Bronchial epithelial cell (primary cell): ENCODE measurements around the gene PCDHA6. TPM values are rescaled to one million over a fixed set of nuclear protein-coding genes. Genes with fewer than 3 reads are reported as not detected.
"Not testable (repeated sequence)": the region's sequence is repeated elsewhere in the genome, so short reads cannot be mapped to it uniquely, and the experiment has no call there.

Experiments used
- DNase-seq: peaks from one replicate; pipeline ENCODE4 v3.0.0-alpha.2; 2010; ENCODE audit warnings: low read depth
- FAIRE-seq: peaks from 2 replicates; lab custom pipeline; 2011; peaks lifted over from hg19 to GRCh38; lab: Jason Lieb, UNC
- H3K27me3 ChIP-seq: 2 replicates; pipeline ENCODE4 v1.5.1; 2011; ENCODE audit warnings: low read length; ENCODE audit not compliant: control insufficient read depth, insufficient read depth
- H3K36me3 ChIP-seq: 2 replicates; pipeline ENCODE4 v1.5.1; 2011; ENCODE audit warnings: low read length; ENCODE audit not compliant: control insufficient read depth, insufficient read depth
- H3K4me3 ChIP-seq: 2 replicates; pipeline ENCODE4 v1.5.1; 2011; ENCODE audit warnings: mild to moderate bottlenecking, low read depth, low read length, control low read depth
- total RNA-seq: library from RNA; depleted of rRNA; stranded (reverse); fragments of >200 nt; gene quantifications from 2 replicates; pipeline ENCODE4 v1.2.1, GENCODE V29; 2014
- TF ChIP-seq, protein P1 (sequence below): IDR thresholded peaks from 2 replicates; pipeline ENCODE4 v1.5.1; 2011; ENCODE audit warnings: mild to moderate bottlenecking, moderate library complexity, low read length, control low read depth, inconsistent platforms; ENCODE audit not compliant: insufficient read depth, severe bottlenecking

The PCDHA6 gene
- total RNA-seq, 1 donor from 2014 or later: not detected

DNA sequence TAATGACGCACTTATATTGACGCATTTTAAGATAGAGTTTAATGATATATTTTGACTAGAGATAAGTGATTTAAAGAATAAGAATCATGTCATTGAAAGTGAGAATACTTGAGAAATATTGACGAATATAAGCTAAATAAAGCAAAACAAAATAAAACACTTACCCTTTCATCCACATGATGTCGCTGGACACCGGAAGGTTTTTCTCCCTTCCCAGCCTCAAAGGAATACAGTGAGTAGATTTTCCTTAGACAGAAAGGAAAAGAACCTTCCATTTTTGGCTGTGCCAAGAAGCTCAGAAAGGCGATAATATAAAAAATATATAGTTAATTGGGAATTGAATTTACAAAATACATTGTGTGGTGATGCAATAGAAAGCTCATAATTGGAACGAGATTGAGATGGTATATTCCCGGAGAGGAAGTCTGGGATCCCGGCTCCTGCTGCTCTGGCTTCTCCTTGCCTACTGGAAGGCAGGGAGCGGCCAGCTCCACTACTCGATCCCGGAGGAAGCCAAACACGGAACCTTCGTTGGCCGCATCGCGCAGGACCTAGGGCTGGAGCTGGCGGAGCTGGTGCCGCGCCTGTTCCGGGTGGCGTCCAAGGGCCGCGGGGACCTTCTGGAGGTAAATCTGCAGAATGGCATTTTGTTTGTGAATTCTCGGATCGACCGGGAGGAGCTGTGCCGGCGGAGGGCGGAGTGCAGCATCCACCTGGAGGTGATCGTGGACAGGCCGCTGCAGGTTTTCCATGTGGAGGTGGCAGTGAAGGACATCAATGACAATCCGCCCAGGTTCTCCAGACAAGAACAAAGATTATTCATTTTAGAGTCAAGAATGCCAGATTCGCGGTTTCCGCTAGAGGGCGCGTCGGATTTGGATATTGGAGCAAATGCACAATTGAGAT is 6.1 kb upstream of the PCDHA6 start, which contains the start of gene PCDHA5:
PCDHA5 (plus strand) TSS at position 239 of the 906 bp plus-strand sequence.
- no peak for FAIRE-seq
- H3K27me3 ChIP-seq: no peaks in the 10 kb centered on the region
- H3K4me3 ChIP-seq: no peak within 1 kb of the TSS
- H3K36me3 ChIP-seq: no peaks in the 10 kb centered on the region
- DNase-seq: peak; percentile 13
- TF ChIP-seq, protein P1, sequence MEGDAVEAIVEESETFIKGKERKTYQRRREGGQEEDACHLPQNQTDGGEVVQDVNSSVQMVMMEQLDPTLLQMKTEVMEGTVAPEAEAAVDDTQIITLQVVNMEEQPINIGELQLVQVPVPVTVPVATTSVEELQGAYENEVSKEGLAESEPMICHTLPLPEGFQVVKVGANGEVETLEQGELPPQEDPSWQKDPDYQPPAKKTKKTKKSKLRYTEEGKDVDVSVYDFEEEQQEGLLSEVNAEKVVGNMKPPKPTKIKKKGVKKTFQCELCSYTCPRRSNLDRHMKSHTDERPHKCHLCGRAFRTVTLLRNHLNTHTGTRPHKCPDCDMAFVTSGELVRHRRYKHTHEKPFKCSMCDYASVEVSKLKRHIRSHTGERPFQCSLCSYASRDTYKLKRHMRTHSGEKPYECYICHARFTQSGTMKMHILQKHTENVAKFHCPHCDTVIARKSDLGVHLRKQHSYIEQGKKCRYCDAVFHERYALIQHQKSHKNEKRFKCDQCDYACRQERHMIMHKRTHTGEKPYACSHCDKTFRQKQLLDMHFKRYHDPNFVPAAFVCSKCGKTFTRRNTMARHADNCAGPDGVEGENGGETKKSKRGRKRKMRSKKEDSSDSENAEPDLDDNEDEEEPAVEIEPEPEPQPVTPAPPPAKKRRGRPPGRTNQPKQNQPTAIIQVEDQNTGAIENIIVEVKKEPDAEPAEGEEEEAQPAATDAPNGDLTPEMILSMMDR: peak; percentile 35

- no peaks in the 10 kb centered on the region for H3K27me3 ChIP-seq
- FAIRE-seq (no peak), DNase-seq (no peak)
- no peaks in the 10 kb centered on the region for H3K36me3 ChIP-seq
- H3K4me3 ChIP-seq: no peak overlapping the region
- TF ChIP-seq, protein P1: no peak
These were observed 5.5 kb upstream of the PCDHA6 start for GRCh38 chr5:140822281-140822629.

- not testable (repeated sequence) for H3K4me3 ChIP-seq, H3K27me3 ChIP-seq, H3K36me3 ChIP-seq, DNase-seq, FAIRE-seq
These were observed 4.8 kb upstream of the PCDHA6 start for GRCh38 chr5:140822969-140823368.

DNA sequence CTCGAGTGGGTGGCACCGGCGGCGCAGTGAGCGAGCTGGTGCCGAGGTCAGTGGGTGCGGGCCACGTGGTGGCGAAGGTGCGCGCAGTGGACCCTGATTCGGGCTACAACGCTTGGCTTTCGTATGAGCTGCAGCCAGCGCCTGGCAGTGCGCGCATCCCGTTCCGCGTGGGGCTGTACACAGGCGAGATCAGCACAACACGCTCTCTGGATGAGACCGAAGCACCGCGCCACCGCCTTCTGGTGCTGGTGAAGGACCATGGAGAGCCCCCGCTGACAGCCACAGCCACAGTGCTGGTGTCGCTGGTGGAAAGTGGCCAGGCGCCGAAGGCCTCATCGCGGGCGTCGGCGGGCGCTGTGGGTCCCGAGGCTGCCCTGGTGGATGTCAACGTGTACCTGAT is 4.3 kb upstream of the PCDHA6 start:
- TF ChIP-seq, protein P1: no peak
- Histone ChIP-seq H3K27me3 (no peaks in the 10 kb centered on the region), H3K4me3 (no peak overlapping the region), H3K36me3 (no peaks in the 10 kb centered on the region)
- DNase-seq (no peak), FAIRE-seq (no peak)

GRCh38 chr5:140828362-140828737 is 590 bp downstream of the PCDHA6 start:
- Histone ChIP-seq H3K4me3 (no peak overlapping the region), H3K36me3 (no peaks in the 10 kb centered on the region), H3K27me3 (no peaks in the 10 kb centered on the region)
- DNase-seq (no peak), FAIRE-seq (no peak)
- TF ChIP-seq, protein P1: no peak

DNA sequence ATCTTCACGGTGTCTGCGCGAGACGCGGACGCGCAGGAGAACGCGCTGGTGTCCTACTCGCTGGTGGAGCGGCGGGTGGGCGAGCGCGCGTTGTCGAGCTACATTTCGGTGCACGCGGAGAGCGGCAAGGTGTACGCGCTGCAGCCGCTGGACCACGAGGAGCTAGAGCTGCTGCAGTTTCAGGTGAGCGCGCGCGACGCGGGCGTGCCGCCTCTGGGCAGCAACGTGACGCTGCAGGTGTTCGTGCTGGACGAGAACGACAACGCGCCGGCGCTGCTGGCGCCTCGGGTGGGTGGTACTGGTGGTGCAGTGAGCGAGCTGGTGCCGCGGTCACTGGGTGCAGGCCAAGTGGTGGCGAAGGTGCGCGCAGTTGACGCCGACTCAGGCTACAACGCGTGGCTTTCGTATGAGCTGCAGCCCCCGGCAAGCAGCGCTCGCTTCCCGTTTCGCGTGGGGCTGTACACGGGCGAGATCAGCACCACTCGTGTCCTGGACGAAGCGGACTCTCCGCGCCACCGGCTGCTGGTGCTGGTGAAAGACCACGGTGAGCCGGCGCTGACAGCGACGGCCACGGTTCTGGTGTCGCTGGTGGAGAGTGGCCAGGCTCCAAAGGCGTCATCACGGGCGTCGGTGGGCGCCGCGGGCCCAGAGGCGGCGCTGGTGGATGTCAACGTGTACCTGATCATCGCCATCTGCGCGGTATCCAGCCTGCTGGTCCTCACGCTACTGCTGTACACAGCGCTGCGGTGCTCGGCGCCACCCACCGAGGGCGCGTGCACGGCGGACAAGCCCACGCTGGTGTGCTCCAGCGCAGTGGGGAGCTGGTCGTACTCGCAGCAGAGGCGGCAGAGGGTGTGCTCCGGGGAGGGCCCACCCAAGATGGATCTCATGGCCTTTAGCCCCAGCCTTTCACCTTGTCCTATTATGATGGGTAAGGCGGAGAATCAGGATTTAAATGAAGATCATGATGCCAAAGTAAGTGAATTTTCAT is 2.0 kb downstream of the PCDHA6 start:
- DNase-seq, H3K36me3 ChIP-seq, H3K4me3 ChIP-seq, FAIRE-seq, H3K27me3 ChIP-seq: not testable (repeated sequence)
